Neural progenitor cell (in vitro differentiated cells): ENCODE results near the gene DCST1.

Experiments
- EZH2 ChIP-seq: fragments of 200-600 bp; sonication (generic); IDR thresholded peaks from 2 replicates; pipeline ENCODE4 v1.6.1; 2017; ENCODE audit warnings: antibody characterized with exemption, mild to moderate bottlenecking, moderate library complexity
- TF ChIP-seq, protein P1 (sequence below): fragments of 200-600 bp; sonication (generic); IDR thresholded peaks from 2 replicates; pipeline ENCODE4 v1.5.1; 2017; ENCODE audit warnings: antibody characterized with exemption, mild to moderate bottlenecking

GRCh38 chr1:154988058-154988954 lies 45.3 kb upstream of the DCST1 start:
- TF ChIP-seq, protein P1, sequence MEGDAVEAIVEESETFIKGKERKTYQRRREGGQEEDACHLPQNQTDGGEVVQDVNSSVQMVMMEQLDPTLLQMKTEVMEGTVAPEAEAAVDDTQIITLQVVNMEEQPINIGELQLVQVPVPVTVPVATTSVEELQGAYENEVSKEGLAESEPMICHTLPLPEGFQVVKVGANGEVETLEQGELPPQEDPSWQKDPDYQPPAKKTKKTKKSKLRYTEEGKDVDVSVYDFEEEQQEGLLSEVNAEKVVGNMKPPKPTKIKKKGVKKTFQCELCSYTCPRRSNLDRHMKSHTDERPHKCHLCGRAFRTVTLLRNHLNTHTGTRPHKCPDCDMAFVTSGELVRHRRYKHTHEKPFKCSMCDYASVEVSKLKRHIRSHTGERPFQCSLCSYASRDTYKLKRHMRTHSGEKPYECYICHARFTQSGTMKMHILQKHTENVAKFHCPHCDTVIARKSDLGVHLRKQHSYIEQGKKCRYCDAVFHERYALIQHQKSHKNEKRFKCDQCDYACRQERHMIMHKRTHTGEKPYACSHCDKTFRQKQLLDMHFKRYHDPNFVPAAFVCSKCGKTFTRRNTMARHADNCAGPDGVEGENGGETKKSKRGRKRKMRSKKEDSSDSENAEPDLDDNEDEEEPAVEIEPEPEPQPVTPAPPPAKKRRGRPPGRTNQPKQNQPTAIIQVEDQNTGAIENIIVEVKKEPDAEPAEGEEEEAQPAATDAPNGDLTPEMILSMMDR, result no peak
- TF ChIP-seq EZH2, result no peak
